NCI-H460 (cell line): Measurements from ENCODE around the gene LIX1L. TPM values are rescaled to one million over a fixed set of nuclear protein-coding genes. Genes with fewer than 3 reads are reported as not detected.

Source experiments
- DNase-seq: peaks from one replicate; pipeline ENCODE4 v3.0.0-alpha.2; 2016; ENCODE audit warnings: low read depth; ENCODE audit errors: extremely low read depth
- polyA plus RNA-seq: library from polyadenylated mRNA; depleted of rRNA; stranded (reverse); fragments of >200 nt; gene quantifications from 2 replicates; pipeline ENCODE4 v1.2.3, GENCODE V29; 2014; cell fraction: nucleus; rRNA removed
- total RNA-seq: library from RNA; depleted of rRNA; stranded (reverse); fragments of >200 nt; shearing (Covaris generic); gene quantifications from 2 replicates; pipeline ENCODE4 v1.2.3, GENCODE V29; 2014; rRNA removed

Gene LIX1L
- total RNA-seq: 48.1 and 51.0 TPM in 2 replicates
- polyA plus RNA-seq: 16.6 and 19.5 TPM in 2 replicates

DNA sequence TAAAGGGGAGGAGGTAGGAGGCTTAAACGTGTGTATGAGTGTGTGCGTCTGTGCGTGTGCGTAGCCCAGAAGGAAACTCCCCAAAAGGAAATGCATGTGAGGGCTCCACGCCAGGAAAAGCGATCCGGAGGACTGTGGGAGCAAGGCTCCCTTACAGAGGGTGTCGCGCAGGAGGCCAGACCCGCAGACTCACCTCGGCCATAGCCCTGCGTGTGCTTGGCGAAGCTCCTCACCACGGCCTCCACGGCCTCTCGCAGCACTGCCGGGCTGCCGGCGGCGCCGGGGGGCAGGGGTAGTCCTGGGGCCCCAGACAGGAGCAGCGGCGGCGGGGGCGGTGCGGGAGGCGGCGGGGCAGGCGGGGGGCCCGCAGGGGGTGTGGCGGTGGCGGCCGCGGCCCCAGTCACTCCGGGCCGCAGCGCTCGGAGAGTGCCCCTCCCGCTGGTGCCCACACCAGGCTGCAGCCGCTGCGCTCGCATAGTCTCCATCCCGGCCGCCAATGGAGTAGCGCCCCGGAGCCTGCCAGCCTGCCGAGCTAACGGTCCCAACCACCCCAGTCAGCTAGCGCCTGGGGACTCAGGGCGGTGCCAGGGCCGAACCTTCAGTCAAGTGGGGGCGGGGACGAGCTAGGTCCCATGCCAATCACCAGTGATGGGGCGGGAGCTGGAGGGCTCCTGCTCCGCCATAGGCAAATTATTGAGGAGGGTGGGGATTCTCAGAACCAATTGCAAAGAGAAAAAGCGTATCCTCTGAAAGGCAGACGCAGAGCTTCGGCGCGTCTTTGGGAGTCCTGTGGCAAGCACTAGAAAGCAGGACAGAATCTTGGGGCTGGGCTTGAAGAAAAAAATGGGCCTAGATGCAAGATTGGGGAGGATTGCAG, at the start of gene LIX1L:
TSS of gene LIX1L (minus strand) at position 575 of the 877 bp plus-strand sequence. CDS start at position 485, 90 bp downstream.
- peak; percentile 99 for DNase-seq

- DNase-seq: no peak
Measured at GRCh38 chr1:146001709-146002108, 43.9 kb upstream of the LIX1L start.

GRCh38 chr1:145999321-146000024, 41.7 kb upstream of the LIX1L start:
- no peak for DNase-seq

DNA sequence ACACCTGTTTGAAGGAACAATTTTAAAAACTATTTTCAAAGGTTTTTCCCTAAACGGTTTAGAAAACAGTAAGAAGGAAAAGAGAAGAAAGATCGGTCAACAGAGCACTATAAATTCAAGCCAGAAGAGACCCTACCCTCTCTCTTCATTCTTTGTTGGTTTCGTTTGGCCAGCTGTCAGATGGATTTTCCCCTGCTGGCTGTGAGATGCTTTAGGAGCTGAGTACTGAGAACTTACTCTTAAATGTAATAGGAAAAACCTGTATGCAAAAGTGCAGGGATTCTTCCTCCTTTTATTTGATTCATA, 39.9 kb upstream of the LIX1L start:
- DNase-seq: no peak

- no peak for DNase-seq
Measured at GRCh38 chr1:145997016-145997717, 39.4 kb upstream of the LIX1L start.

DNA sequence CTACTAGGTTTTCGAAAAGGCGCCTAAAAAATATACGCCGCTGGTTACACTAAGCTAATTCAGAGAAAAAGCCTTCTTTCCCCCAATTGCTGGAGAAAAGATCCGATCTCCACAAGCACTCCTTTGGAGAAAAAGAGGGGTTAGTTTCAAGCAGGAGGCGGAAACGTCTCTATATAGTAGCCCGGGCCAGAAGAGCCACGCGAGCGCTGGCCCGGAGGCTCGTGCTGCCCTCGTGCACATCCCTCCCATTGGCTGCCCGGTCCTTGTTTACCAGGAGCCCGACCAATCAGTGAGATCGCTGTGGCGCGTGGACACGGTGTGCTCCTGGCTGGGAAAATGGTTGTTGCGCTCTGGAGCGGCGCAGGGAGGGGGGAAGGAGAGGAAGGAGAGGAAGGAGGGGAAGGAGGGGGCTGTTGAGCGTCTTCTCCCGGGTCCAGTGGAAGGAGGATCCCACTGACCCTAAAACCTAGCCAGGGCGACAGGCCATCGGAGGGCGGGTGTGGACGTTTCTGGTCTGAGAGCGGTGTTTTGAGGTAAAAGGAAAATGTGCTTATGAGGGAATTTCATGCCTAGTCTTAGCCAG, 38.7 kb upstream of the LIX1L start, which contains the start of gene TXNIP:
TSS of gene TXNIP (minus strand) at position 147 of the 583 bp plus-strand sequence. CDS start 313 bp downstream, outside the sequence.
- peak; percentile 100 for DNase-seq

GRCh38 chr1:145995964-145996432, 38.2 kb upstream of the LIX1L start:
- no peak for DNase-seq

- no peak for DNase-seq
Measured at GRCh38 chr1:145995148-145995881, 37.5 kb upstream of the LIX1L start.

GRCh38 chr1:145994391-145995120, 36.7 kb upstream of the LIX1L start:
- DNase-seq: no peak

GRCh38 chr1:145993618-145994390, 36.0 kb upstream of the LIX1L start:
- DNase-seq: no peak

DNA sequence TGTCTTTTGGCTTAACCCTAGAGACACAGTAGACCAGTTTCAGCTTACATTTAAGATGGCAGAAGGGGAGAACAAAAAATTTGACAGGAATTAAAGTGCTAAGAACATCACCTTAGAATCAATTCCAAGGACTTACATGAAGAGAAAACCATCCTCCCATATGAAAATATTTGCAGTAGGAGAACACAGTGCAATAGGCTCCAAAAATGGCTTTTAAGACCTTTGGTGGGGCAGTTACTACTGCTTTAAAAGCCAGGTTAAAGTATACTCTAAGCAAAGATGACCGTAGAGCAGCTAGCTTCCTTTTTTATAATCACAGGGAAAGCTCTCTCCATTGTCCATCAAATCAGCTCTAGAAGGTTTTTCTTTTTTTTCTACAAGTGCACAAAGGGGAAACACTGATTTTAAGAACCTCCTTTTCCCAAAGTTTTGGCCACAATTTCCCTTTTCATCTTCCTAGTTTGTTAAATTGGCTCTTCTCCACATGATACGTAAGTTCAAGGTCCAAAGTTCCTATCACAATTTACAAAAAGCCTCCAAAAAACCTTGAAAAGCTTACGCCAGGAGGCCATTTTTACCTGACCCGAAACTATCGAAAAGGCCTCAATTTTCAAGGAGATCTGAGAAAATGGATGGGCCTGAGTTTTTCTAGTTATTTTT, 35.3 kb upstream of the LIX1L start:
- no peak for DNase-seq

- no peak for DNase-seq
Measured at GRCh38 chr1:145992502-145992936, 34.7 kb upstream of the LIX1L start.

DNA sequence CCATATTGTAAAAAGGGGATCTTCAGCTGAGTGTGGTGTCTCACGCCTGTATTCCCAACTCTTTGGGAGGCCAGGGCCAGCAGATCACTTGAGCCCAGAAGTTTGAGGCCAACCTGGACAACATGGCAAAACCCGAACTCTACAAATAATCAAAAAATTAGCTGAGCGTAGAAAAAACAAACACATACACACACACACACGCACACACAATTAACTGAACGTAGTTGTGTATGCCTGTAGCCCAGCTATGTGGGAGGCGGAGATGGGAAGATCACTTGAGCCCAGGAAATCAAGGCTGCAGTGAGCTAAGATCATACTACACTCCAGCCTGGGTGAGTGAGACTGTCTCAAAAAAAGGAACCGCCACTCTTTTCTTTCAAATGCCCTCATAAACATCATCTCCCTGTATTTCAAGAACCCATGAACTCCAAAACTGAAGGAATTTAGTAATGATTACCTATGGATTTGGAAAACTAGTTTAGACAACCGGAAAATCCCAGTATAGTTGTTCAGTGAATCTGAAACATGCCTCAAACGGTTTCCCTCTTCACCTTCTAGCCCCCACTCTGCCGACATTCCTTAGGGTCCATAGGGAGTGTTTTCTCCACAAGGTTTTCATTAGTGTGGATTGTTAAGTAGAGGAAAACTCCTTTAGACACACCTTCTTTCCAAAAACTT, 34.1 kb upstream of the LIX1L start:
- DNase-seq: no peak

DNA sequence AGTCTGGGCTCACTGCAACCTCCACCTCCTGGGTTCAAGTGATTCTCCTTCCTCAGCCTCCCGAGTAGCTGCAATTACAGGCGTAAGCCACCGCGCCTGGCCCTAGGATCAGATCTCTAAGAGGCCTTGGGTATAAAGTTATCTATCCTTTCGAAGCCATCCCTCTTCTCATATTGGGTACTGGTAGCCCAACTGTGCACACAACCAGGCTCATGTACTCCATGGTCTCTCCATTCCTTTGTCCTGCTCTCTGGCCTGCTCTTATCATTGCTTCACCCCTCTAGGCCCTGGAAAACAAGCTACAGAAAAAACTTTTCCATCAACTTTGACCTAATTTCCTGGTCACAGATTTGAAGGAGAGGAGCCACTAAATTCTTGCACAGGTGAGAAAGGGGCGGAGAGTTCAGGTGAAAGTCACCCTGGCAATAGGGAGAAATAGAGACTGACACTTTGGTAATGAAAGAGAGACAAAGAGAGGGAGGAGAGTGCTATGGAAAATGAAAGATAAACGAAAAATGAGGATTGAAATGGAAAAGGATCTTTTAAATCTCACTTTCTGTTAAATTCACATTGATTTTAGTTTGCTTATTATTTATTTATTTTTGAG, 32.5 kb upstream of the LIX1L start:
- DNase-seq: no peak

- DNase-seq: no peak
Measured at GRCh38 chr1:145988773-145989172, 31.0 kb upstream of the LIX1L start.

DNA sequence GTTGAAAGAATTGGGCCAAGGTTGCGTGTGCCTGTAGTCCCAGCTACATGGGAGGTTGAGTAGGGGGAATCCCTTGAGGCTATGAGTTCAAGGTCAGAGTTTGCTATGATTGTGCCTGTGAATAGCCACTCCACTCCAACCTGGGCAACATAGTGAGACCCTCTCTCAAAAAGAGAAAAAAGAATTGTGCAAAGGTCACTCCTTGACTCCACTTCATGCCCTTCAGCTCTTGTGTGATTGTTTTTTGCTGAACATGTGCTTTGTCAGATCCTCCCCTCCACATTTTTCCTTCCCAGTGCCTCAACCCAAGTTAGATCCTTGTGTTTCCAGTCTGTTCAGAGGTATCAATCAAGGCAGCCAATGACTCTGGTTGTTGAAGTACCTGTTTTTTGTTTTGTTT, 30.1 kb upstream of the LIX1L start:
- DNase-seq: no peak

DNA sequence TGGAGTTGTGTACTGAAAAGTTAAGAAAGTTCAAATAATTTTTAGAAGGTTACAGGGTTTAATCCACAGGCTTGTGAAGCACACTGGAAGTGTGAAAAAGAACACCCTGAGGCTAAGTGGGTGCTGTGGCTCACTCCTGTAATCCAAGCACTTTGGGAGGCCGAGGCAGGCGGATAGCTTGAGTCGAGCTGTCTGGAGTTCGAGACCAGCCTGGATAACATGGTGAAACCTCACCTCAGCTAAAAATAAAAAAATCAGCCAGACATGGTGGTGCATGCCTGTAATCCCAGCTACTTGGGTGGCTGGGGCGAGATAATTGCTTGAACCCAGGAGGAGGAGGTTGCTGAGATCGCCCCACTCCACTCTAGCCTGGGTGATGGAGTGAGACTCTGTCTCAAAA, 28.7 kb upstream of the LIX1L start:
- DNase-seq: no peak
